NCI-H2107 (cell line): ENCODE measurements around the gene SFXN1.

Experiments used
- DNase-seq: peaks from one replicate; lab custom pipeline; 2025; lab: John Stamatoyannopoulos, UW

The SFXN1 gene

GRCh38 chr5:175541264-175541663 is 62.9 kb downstream of the SFXN1 start:
- no peak for DNase-seq

GRCh38 chr5:175542232-175542965 is 64.0 kb downstream of the SFXN1 start:
- no peak for DNase-seq

GRCh38 chr5:175542966-175543235 is 64.5 kb downstream of the SFXN1 start:
- DNase-seq: no peak

- no peak for DNase-seq
Observed at GRCh38 chr5:175544108-175544511, 65.8 kb downstream of the SFXN1 start.

- DNase-seq: no peak
Observed at GRCh38 chr5:175544586-175544985, 66.2 kb downstream of the SFXN1 start.

- DNase-seq: no peak
Observed at GRCh38 chr5:175547842-175548241, 69.5 kb downstream of the SFXN1 start.

- no peak for DNase-seq
Observed at GRCh38 chr5:175548626-175549311, 70.4 kb downstream of the SFXN1 start.

- no peak for DNase-seq
Observed at GRCh38 chr5:175550055-175550805, 71.9 kb downstream of the SFXN1 start.

GRCh38 chr5:175551266-175551665 is 72.9 kb downstream of the SFXN1 start:
- no peak for DNase-seq

- no peak for DNase-seq
Observed at GRCh38 chr5:175554296-175554695, 75.9 kb downstream of the SFXN1 start.

- no peak for DNase-seq
Observed at GRCh38 chr5:175555168-175555785, 76.9 kb downstream of the SFXN1 start.

GRCh38 chr5:175556794-175557193 is 78.4 kb downstream of the SFXN1 start:
- DNase-seq: no peak

- DNase-seq: no peak
Observed at GRCh38 chr5:175557778-175558177, 79.4 kb downstream of the SFXN1 start.

- no peak for DNase-seq
Observed at GRCh38 chr5:175558801-175559480, 80.6 kb downstream of the SFXN1 start.

- DNase-seq: no peak
Observed at GRCh38 chr5:175560011-175560410, 81.7 kb downstream of the SFXN1 start.

GRCh38 chr5:175561085-175561484 is 82.7 kb downstream of the SFXN1 start:
- no peak for DNase-seq

- no peak for DNase-seq
Observed at GRCh38 chr5:175564716-175565115, 86.4 kb downstream of the SFXN1 start.

GRCh38 chr5:175566697-175567096 is 88.3 kb downstream of the SFXN1 start:
- no peak for DNase-seq

GRCh38 chr5:175567954-175568353 is 89.6 kb downstream of the SFXN1 start:
- DNase-seq: no peak

- no peak for DNase-seq
Observed at GRCh38 chr5:175569701-175570100, 91.3 kb downstream of the SFXN1 start.

- no peak for DNase-seq
Observed at GRCh38 chr5:175572886-175573285, 94.5 kb downstream of the SFXN1 start.
